ENCODE measurements around the gene IFIT1. TPM values are rescaled to one million over a fixed set of nuclear protein-coding genes. Genes with fewer than 3 reads are reported as not detected.

The IFIT1 gene
- total and polyA plus RNA-seq, 2 donors from 2014 or later, result 16.9 to 40.9 TPM

- Histone ChIP-seq H3K4me1 (ENCODE audit: control insufficient read depth in 2 of 3, insufficient read depth in 2 of 3, low read depth in 1 of 3, low read length in 3 of 3) (peaks cover 13 to 40% (median 21%) of the 10 kb centered on the region in 3 donors), H3K27me3 (ENCODE audit: control insufficient read depth, insufficient read depth, low read length) (no peaks in the 10 kb centered on the region), H3K27ac (ENCODE audit: low read depth in 2 of 2, low read length in 2 of 2) (no peak overlapping the region), H3K9me3 (ENCODE audit: control insufficient read depth in 2 of 3, insufficient read depth in 1 of 3, low read length in 3 of 3) (no peaks in the 10 kb centered on the region), H3K36me3 (ENCODE audit: control insufficient read depth in 2 of 3, insufficient read depth in 3 of 3, low read length in 3 of 3) (peaks cover 0 to 7% (median 0%) of the 10 kb centered on the region in 3 donors), H3K9ac (ENCODE audit: low read length in 3 of 3) (no peak overlapping the region), H3K4me3 (ENCODE audit: low read length in 3 of 3) (no peak overlapping the region)
- intact Hi-C loops (cut with DNase I), result no loop called here
- FAIRE-seq, result no peak
- TF ChIP-seq CTCF (IDR thresholded peaks at IDR 0.05; ENCODE audit: borderline replicate concordance, extremely low read depth, insufficient read depth), result no peak
- DNase-seq, result no peak
Measured at GRCh38 chr10:89344156-89344555, 48.3 kb upstream of the IFIT1 start.

DNA sequence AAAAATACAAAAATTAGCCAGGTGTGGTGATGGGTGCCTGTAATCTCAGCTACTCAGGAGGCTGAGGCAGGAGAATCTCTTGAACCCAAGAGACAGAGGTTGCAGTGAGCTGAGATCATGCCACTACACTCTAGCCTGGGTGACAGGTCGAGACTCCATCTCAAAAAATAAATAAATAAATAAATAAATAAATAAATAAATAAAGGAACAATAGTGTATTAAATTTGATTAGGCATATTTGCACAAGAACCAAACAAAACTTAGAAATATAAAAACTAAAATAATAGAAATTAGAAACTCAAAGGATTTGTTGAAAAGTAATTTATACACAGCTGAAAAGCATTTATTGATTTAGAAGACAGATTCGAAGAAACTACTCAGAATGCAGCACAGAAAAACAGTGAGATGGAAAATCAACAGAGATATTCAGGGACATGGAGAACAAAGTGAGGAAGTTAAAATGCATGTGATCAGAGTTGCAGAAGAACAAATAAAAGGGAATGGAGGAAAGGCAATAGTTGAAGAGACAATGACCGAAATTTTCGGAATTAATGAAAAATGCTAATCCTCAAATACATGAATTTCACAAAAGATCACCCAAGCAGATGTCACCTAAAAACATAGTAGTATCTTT, 46.9 kb upstream of the IFIT1 start:
- H3K9me3 ChIP-seq (ENCODE audit: control insufficient read depth in 2 of 3, insufficient read depth in 1 of 3, low read length in 3 of 3), result no peaks in the 10 kb centered on the region
- H3K4me1 ChIP-seq (ENCODE audit: control insufficient read depth in 2 of 3, insufficient read depth in 2 of 3, low read depth in 1 of 3, low read length in 3 of 3), result peaks cover 14 to 51% (median 29%) of the 10 kb centered on the region in 3 donors
- no peak for DNase-seq
- H3K36me3 ChIP-seq (ENCODE audit: control insufficient read depth in 2 of 3, insufficient read depth in 3 of 3, low read length in 3 of 3), result no peaks in the 10 kb centered on the region
- no peak for TF ChIP-seq CTCF (IDR thresholded peaks at IDR 0.05; ENCODE audit: borderline replicate concordance, extremely low read depth, insufficient read depth)
- no peaks in the 10 kb centered on the region for H3K27me3 ChIP-seq (ENCODE audit: control insufficient read depth, insufficient read depth, low read length)
- no peak overlapping the region for H3K27ac ChIP-seq (ENCODE audit: low read depth in 2 of 2, low read length in 2 of 2)
- H3K9ac ChIP-seq (ENCODE audit: low read length in 3 of 3), result no peak overlapping the region
- no peak overlapping the region for H3K4me3 ChIP-seq (ENCODE audit: low read length in 3 of 3)
- intact Hi-C loops (cut with DNase I), result no loop called here
- no peak for FAIRE-seq

GRCh38 chr10:89346405-89347254, 45.8 kb upstream of the IFIT1 start:
- TF ChIP-seq CTCF (IDR thresholded peaks at IDR 0.05; ENCODE audit: borderline replicate concordance, extremely low read depth, insufficient read depth), result no peak
- peak overlapping the region; percentile 95 to 97 for H3K27ac ChIP-seq (ENCODE audit: low read depth in 2 of 2, low read length in 2 of 2)

More at GRCh38 chr10:89346405-89347254, 45.8 kb upstream of the IFIT1 start:
- Histone ChIP-seq H3K27me3 (ENCODE audit: control insufficient read depth, insufficient read depth, low read length) (no peaks in the 10 kb centered on the region), H3K36me3 (ENCODE audit: control insufficient read depth in 2 of 3, insufficient read depth in 3 of 3, low read length in 3 of 3) (no peaks in the 10 kb centered on the region), H3K4me3 (ENCODE audit: low read length in 3 of 3) (no peak overlapping the region), H3K9ac (ENCODE audit: low read length in 3 of 3) (no peak overlapping the region), H3K4me1 (ENCODE audit: control insufficient read depth in 2 of 3, insufficient read depth in 2 of 3, low read depth in 1 of 3, low read length in 3 of 3) (peaks cover 24 to 62% (median 30%) of the 10 kb centered on the region in 3 donors), H3K9me3 (ENCODE audit: control insufficient read depth in 2 of 3, insufficient read depth in 1 of 3, low read length in 3 of 3) (no peaks in the 10 kb centered on the region)
- FAIRE-seq (no peak), DNase-seq (no peak)
- intact Hi-C loops (cut with DNase I), result no loop called here

All from kidney (tissue), 14 donors.